Bladder microvascular endothelial cell (primary cell): ENCODE data around the gene SCYGR8. TPM values are rescaled to one million over a fixed set of nuclear protein-coding genes. Genes with fewer than 3 reads are reported as not detected.

ENCODE experiments used
- total RNA-seq: library from RNA; depleted of rRNA; stranded (reverse); fragments of >200 nt; gene quantifications from 2 replicates; pipeline ENCODE4 v1.2.3, GENCODE V29; 2014

Gene SCYGR8
- total RNA-seq, result not detected in 2 replicates

GRCh38 chr2:227745594-227745993 is at the start of gene SCYGR8:
SCYGR8 (plus strand) TSS chr2:227745894; CDS start chr2:227745894, 0 bp downstream.

DNA sequence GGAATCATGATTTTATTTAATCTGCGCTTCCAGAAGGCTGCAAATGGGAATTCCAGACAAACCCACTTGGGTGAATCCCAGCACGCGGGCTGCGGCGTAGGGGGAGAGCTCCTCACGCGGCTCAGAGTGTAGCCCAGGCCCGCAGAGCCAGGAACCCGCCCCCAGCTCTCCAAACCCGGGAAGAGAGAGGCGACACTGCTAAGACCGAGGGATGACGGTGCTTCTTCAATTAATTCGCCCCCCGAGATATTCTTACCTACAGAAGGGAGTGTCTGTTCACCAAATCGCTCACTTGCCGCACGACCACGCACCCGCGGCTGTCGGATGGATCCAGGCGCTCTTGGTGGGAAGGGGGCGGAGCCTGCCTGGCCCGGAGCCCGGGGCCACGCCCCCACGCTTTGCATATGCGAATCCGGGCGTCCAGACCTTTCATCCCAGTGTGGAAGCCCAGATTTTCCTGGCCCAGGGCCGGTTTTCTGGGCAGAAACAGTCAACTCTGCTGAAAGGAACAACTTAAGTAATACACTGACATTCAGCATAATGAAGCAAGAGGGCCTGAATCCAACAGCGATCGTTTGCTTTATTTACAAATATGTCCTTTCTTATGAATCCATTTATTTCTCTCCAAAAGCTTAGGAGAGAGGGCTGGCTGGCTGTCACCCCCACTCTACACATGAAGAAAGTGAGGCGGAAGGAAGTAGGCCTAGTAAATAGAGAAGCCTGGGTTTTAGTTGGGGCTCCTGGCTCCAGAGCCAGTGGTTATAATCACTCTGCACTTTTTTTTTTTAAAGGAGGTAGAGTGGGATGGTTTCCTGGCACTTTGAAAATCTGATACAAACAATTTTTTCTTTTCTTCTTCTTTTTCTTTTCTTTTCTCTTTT is 27.8 kb upstream of the SCYGR8 start, which contains the start of gene SLC19A3:
SLC19A3 (minus strand) TSS at position 342 of the 881 bp plus-strand sequence. CDS start 15,710 bp downstream, outside the sequence.

GRCh38 chr2:227724394-227725039 is 21.2 kb upstream of the SCYGR8 start, which contains the start of gene SCYGR6:
SCYGR6 (minus strand) TSS chr2:227724757; CDS start chr2:227724757, 0 bp downstream.

GRCh38 chr2:227728035-227728434 is 17.7 kb upstream of the SCYGR8 start, which contains the start of gene SCYGR7:
SCYGR7 (plus strand) TSS chr2:227728335; CDS start chr2:227728335, 0 bp downstream.

Other genes with a start within 250 kb of the SCYGR8 start
- gene SCYGR2, start 147.0 kb upstream of the SCYGR8 start, total RNA-seq, result not detected in 2 replicates
- not detected in 2 replicates for gene SCYGR3, start 131.1 kb upstream of the SCYGR8 start, total RNA-seq
- not detected in 2 replicates for gene SCYGR4, start 128.4 kb upstream of the SCYGR8 start, total RNA-seq
- not detected in 2 replicates for gene SCYGR5, start 79.1 kb upstream of the SCYGR8 start, total RNA-seq
- gene SLC19A3, start 27.9 kb upstream of the SCYGR8 start, total RNA-seq, result not detected in 2 replicates
- not detected in 2 replicates for gene SCYGR6, start 21.1 kb upstream of the SCYGR8 start, total RNA-seq
- not detected in 2 replicates for gene SCYGR7, start 17.6 kb upstream of the SCYGR8 start, total RNA-seq
- gene CCL20, start 67.9 kb downstream of the SCYGR8 start, total RNA-seq, result 0.49 and 5.5 TPM in 2 replicates
- gene DAW1, start 125.7 kb downstream of the SCYGR8 start, total RNA-seq, result under 0.01 TPM in 1 of 2 replicates, not detected in the other